ENCODE results near the gene RABEP1.

RABEP1 gene

GRCh38 chr17:5364156-5364555, 82.1 kb downstream of the RABEP1 start:
- DNase-seq (ENCODE audit: low spot score), result no peak

- DNase-seq (ENCODE audit: low spot score), result no peak
These were observed 82.6 kb downstream of the RABEP1 start for GRCh38 chr17:5364696-5365095.

- no peak for DNase-seq (ENCODE audit: low spot score)
These were observed 83.7 kb downstream of the RABEP1 start for GRCh38 chr17:5365831-5366230.

GRCh38 chr17:5370411-5370810, 88.3 kb downstream of the RABEP1 start:
- no peak for DNase-seq (ENCODE audit: low spot score)

- DNase-seq (ENCODE audit: low spot score), result no peak
These were observed 91.0 kb downstream of the RABEP1 start for GRCh38 chr17:5373112-5373511.

GRCh38 chr17:5378566-5379207, 96.6 kb downstream of the RABEP1 start:
- no peak for DNase-seq (ENCODE audit: low spot score)

- DNase-seq (ENCODE audit: low spot score), result no peak
These were observed 97.4 kb downstream of the RABEP1 start for GRCh38 chr17:5379351-5380107.

- no peak for DNase-seq (ENCODE audit: low spot score)
These were observed 98.5 kb downstream of the RABEP1 start for GRCh38 chr17:5380491-5381135.

- DNase-seq (ENCODE audit: low spot score), result no peak
These were observed 99.5 kb downstream of the RABEP1 start for GRCh38 chr17:5381542-5381941.

GRCh38 chr17:5391678-5392077, 109.6 kb downstream of the RABEP1 start:
- DNase-seq (ENCODE audit: low spot score), result no peak

GRCh38 chr17:5396612-5397011, 114.5 kb downstream of the RABEP1 start:
- DNase-seq (ENCODE audit: low spot score), result no peak

- no peak for DNase-seq (ENCODE audit: low spot score)
These were observed 117.7 kb downstream of the RABEP1 start for GRCh38 chr17:5399767-5400166.

- DNase-seq (ENCODE audit: low spot score), result no peak
These were observed 123.3 kb downstream of the RABEP1 start for GRCh38 chr17:5405400-5405799.

- no peak for DNase-seq (ENCODE audit: low spot score)
These were observed 126.1 kb downstream of the RABEP1 start for GRCh38 chr17:5408186-5408585.

GRCh38 chr17:5410594-5411272, 128.6 kb downstream of the RABEP1 start:
- no peak for DNase-seq (ENCODE audit: low spot score)

GRCh38 chr17:5413682-5414081, 131.6 kb downstream of the RABEP1 start:
- DNase-seq (ENCODE audit: low spot score), result no peak

- DNase-seq (ENCODE audit: low spot score), result no peak
These were observed 134.8 kb downstream of the RABEP1 start for GRCh38 chr17:5416901-5417300.

GRCh38 chr17:5418858-5419355, 136.8 kb downstream of the RABEP1 start:
- no peak for DNase-seq (ENCODE audit: low spot score)

GRCh38 chr17:5419356-5419958, 137.4 kb downstream of the RABEP1 start, which contains the start of gene NUP88:
TSS of gene NUP88 (minus strand) at chr17:5419662. CDS start at chr17:5419650, 12 bp downstream.
- peak; percentile 100 for DNase-seq (ENCODE audit: low spot score)

- peak; percentile 96 for DNase-seq (ENCODE audit: low spot score)
These were observed 138.0 kb downstream of the RABEP1 start, which contains the start of gene RPAIN for GRCh38 chr17:5419959-5420653. TSS of gene RPAIN (plus strand) at chr17:5420182. CDS start at chr17:5420211, 29 bp downstream.

- DNase-seq (ENCODE audit: low spot score), result no peak
These were observed 140.4 kb downstream of the RABEP1 start for GRCh38 chr17:5422505-5422904.

Measured in ecto neural progenitor cell (in vitro differentiated cells).